Measurements from ENCODE around the gene USP34.

Gene USP34

GRCh38 chr2:61185231-61185728 lies 285.6 kb downstream of the USP34 start:
- TF ChIP-seq CTCF (IDR thresholded peaks at IDR 0.05): no peak

DNA sequence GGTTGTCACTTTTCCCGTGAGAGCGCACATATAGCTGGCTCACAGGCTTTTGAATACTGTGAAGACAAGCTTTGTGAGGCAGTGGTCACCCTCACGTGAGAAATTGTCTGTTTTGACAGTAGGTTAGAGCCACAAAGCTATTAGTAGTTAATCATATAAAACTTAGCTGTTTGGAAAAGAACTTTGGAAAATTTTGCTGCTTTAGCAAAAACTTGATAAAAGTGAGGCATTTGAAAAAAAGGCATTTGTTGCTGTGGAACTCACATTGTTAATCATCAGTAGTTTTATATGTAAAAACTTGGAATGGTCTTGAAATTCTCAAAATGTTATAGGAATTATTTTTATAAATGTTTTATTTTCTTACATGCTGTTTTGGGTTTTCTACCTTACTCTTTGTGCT lies 286.6 kb downstream of the USP34 start:
- TF ChIP-seq CTCF (IDR thresholded peaks at IDR 0.05): no peak

DNA sequence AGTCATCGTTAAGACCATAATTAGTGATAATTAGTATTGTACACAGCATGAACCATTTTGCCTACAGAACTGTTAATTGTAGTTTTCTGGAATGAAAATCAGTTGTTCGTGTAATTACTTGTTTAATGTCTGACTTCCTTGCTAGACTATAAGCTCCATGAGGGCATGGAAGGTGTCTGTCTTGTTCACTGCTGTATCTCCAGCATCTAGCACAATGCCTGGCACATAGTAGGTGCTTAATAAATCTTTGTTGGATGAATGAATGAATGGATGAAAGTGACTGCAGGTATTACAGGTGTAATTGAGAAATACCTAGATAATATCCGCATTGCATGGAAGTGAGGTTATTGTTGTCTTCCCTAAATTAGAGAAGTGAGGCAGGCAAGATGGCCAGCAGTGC lies 287.1 kb downstream of the USP34 start:
- no peak for TF ChIP-seq CTCF (IDR thresholded peaks at IDR 0.05)

GRCh38 chr2:61182059-61182383 lies 288.9 kb downstream of the USP34 start:
- TF ChIP-seq CTCF (IDR thresholded peaks at IDR 0.05): no peak

DNA sequence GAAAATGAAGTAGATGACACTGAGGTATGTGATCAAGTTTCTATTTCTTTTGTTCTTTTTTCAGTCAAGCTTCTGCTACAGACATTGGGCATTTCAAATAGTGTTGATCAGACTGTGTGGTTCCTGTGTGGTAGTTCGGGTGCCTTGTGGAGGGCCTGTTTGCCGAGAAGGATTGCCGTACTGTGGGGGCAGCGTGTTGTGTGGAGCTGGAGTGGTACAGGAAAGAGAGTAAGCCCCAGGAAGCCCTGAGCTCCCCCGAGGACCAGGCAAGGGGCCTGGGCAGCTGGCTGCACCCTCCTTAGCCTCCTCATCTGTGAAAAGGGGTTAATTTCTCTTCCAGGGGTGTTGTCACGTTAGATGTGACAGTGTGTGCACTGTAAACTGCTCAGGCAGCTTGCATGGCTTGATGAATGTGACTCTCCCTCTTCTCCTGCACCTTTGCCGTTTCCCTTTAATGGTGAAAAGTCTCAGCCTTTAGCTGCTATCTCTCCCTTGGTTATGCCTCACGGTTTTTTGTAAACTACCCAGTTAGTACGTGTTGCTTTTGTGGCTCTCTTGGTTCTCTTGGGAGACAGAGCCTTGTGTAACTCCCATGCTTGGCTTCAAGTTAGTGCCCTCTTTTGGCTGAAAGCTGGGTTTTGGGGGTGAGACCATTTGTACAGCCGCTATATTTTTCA lies 289.4 kb downstream of the USP34 start:
- no peak for TF ChIP-seq CTCF (IDR thresholded peaks at IDR 0.05)

DNA sequence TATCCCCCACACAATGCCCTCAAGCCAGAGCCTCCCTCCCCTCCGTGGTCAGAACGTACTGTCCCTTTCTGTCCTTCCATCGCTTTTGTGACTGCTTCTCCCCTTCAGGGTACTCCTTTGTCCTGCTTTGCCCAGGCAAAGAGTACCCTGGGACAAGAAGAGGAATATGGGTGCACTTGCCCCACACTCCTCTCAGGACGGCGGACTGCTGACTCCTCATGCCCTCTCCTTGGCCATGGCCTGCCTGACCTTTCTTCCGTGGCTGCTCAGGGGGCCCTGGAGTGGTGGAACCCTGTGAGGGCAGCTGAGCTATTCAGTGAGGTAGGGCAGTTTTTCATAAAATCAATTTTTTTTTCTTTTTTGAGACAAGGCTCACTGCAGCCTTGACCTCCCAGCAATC lies 290.2 kb downstream of the USP34 start:
- no peak for TF ChIP-seq CTCF (IDR thresholded peaks at IDR 0.05)

DNA sequence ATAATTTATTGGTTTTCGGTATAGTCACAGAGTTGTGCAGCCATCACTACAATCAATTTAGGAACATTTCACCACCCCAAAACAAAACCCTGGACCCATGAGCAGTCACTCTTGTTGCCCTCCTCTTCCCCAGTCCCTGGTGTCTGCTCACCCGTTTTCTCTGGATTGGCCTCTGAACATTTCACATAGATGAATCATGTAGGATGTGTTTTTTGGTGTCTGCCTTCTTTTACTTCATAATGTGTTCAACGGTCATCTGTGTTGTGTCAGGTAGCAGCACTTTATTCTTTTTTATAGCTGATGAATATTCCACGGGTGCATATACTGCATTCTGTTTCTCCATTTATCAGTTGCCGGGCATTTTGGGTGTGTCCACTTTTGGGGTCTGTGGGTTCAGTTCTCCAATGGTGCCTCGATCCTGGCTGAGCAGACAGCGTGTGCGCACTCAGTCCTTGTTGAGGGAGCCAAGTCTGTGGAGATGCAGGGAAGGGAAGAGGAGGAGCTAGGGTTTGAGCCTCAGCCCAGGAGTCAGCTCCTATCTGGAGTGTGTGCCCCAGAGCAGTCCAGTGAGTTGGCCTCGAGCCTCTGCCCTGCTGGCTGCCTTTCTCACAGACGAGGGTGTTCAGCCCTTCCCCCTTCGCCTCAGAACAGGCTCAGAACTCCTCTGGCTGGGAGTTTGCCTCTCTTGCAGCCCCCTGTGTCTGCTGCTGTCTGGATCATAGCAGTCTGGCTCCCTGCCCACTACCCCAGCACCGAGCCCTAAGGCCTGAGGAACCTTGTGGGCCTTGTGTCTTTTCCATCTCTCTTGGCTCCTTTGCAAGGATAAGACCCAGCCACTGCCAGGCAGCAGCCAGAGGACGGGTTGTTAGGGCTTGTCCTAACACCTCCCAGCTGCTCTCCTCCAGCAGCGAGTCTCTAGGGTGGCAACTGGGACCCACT lies 290.9 kb downstream of the USP34 start:
- TF ChIP-seq CTCF (IDR thresholded peaks at IDR 0.05): no peak

Measured in LNCAP (cell line).